Nephron (organoid): ENCODE results near the gene DDX60.

Experiments
- H3K27ac Mint-ChIP-seq, 3 experiments: 2 replicates each; pipeline ENCODE4 v1.8.0; 2020; ENCODE audit warnings: mixed read lengths in 3 of 3, mild to moderate bottlenecking in 2 of 3, moderate library complexity in 1 of 3
- H3K27me3 Mint-ChIP-seq: 2 replicates; pipeline ENCODE4 v1.8.0; 2021; ENCODE audit warnings: low read depth, mild to moderate bottlenecking, moderate library complexity, mixed read lengths
- H3K36me3 Mint-ChIP-seq: 2 replicates; pipeline ENCODE4 v1.8.0; 2020; ENCODE audit warnings: low read depth, mixed read lengths
- H3K4me1 Mint-ChIP-seq: 2 replicates; pipeline ENCODE4 v1.8.0; 2020; ENCODE audit warnings: mixed read lengths
- H3K4me3 Mint-ChIP-seq, 3 experiments: 2 replicates each; pipeline ENCODE4 v1.8.0; 2020; ENCODE audit warnings: mild to moderate bottlenecking in 3 of 3, mixed read lengths in 3 of 3, moderate library complexity in 2 of 3
- H3K9me3 Mint-ChIP-seq: 2 replicates; pipeline ENCODE4 v1.8.0; 2020; ENCODE audit warnings: mixed read lengths
- CTCF ChIP-seq, 3 experiments: fragments of 200-600 bp; sonication (generic); IDR thresholded peaks; one replicate each; pipeline ENCODE4 v1.5.0; 2021; ENCODE audit warnings: antibody characterized with exemption in 3 of 3; ENCODE audit not compliant: unreplicated experiment in 3 of 3

Gene DDX60

GRCh38 chr4:168212656-168213055 lies 105.9 kb downstream of the DDX60 start:
- TF ChIP-seq CTCF (IDR thresholded peaks at IDR 0.05; ENCODE audit: unreplicated experiment in 3 of 3): no peak
- Mint-ChIP-seq H3K36me3 (peaks cover 9% of the 10 kb centered on the region), H3K4me3 (no peak overlapping the region), H3K9me3 (peaks cover 22% of the 10 kb centered on the region), H3K4me1 (no peaks in the 10 kb centered on the region), H3K27ac (no peak overlapping the region), H3K27me3 (no peaks in the 10 kb centered on the region)

GRCh38 chr4:168208957-168209614 lies 109.5 kb downstream of the DDX60 start:
- H3K4me3 Mint-ChIP-seq: no peak overlapping the region
- no peaks in the 10 kb centered on the region for H3K4me1 Mint-ChIP-seq
- H3K9me3 Mint-ChIP-seq: peaks cover 20% of the 10 kb centered on the region
- H3K27me3 Mint-ChIP-seq: no peaks in the 10 kb centered on the region
- H3K27ac Mint-ChIP-seq: no peak overlapping the region
- no peak for TF ChIP-seq CTCF (IDR thresholded peaks at IDR 0.05; ENCODE audit: unreplicated experiment in 3 of 3)
- H3K36me3 Mint-ChIP-seq: peaks cover 8% of the 10 kb centered on the region

GRCh38 chr4:168203233-168203911 lies 115.2 kb downstream of the DDX60 start:
- H3K27me3 Mint-ChIP-seq: no peaks in the 10 kb centered on the region
- peaks cover 36% of the 10 kb centered on the region for H3K9me3 Mint-ChIP-seq
- no peak overlapping the region for H3K4me3 Mint-ChIP-seq
- H3K27ac Mint-ChIP-seq: no peak overlapping the region
- H3K36me3 Mint-ChIP-seq: peaks cover 12% of the 10 kb centered on the region
- no peak for TF ChIP-seq CTCF (IDR thresholded peaks at IDR 0.05; ENCODE audit: unreplicated experiment in 3 of 3)
- no peaks in the 10 kb centered on the region for H3K4me1 Mint-ChIP-seq

DNA sequence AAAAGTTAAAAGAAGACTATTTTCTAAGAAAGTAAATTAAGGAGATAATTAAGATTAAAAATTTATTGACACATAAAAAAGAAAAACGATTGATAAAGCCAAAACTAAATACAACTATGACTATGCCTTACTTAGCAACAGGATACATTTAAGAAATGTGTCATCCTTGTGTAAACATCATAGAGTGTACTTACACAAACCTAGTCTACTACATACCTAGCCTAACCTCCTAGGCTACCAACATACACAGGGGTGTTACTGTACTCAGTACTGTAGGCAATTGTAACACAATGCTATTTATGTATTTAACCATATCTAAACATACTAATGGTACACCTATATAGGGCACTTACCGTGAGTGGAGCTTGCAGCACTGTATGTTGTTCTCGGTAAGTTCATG lies 117.9 kb downstream of the DDX60 start:
- H3K4me1 Mint-ChIP-seq: no peaks in the 10 kb centered on the region
- peaks cover 8% of the 10 kb centered on the region for H3K36me3 Mint-ChIP-seq
- H3K9me3 Mint-ChIP-seq: peaks cover 41% of the 10 kb centered on the region
- no peak overlapping the region for H3K27ac Mint-ChIP-seq
- H3K4me3 Mint-ChIP-seq: no peak overlapping the region
- no peaks in the 10 kb centered on the region for H3K27me3 Mint-ChIP-seq
- TF ChIP-seq CTCF (IDR thresholded peaks at IDR 0.05; ENCODE audit: unreplicated experiment in 3 of 3): no peak

DNA sequence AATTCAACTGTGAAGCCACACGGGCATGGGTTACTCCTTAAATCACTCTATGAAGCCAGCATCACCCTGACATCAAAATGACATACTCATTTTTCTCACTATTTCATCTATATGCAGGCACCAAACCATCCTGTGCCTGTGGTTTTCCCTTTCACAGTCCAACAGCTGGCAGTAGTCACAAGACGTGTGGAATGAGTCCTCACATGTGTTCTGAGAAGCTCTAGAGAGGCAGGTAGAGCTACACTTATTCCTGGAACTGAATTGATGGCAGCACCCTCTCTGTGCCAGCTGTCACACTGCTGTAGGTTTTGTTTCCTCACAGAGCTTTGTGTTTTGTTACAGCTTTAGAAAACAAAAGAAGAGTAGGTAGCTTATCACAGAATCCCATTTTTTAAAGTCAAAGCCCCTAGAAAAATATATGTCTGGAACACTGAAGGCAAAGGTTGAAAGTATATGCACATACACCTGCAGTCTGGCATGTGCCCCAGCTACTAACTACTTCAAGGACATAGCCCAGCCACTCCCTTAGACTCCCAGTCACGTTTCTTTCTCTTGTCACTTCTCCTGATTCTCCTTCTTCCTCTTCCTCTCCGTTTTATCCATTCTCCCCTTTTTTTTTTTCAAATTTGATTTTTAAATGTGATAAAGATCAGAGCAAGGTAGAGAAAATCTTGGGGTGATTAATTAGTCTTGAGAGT lies 119.1 kb downstream of the DDX60 start:
- H3K4me3 Mint-ChIP-seq: no peak overlapping the region
- TF ChIP-seq CTCF (IDR thresholded peaks at IDR 0.05; ENCODE audit: unreplicated experiment in 3 of 3): no peak
- H3K9me3 Mint-ChIP-seq: peaks cover 31% of the 10 kb centered on the region
- no peaks in the 10 kb centered on the region for H3K27me3 Mint-ChIP-seq
- H3K27ac Mint-ChIP-seq: no peak overlapping the region
- H3K4me1 Mint-ChIP-seq: no peaks in the 10 kb centered on the region
- H3K36me3 Mint-ChIP-seq: peaks cover 6% of the 10 kb centered on the region
